ENCODE data around the gene PAK6.

The PAK6 gene

GRCh38 chr15:40238532-40239403, at the start of gene PAK6:
PAK6 (plus strand) TSS chr15:40239063; CDS start chr15:40264786, 25,723 bp downstream.
- DNase-seq = no peak

GRCh38 chr15:40190591-40190990, 48.3 kb upstream of the PAK6 start:
- no peak for DNase-seq

GRCh38 chr15:40192942-40193341, 45.9 kb upstream of the PAK6 start:
- no peak for DNase-seq

GRCh38 chr15:40197434-40197833, 41.4 kb upstream of the PAK6 start:
- DNase-seq = no peak

- DNase-seq = no peak
These were observed 40.3 kb upstream of the PAK6 start for GRCh38 chr15:40198355-40199085.

GRCh38 chr15:40204100-40204499, 34.8 kb upstream of the PAK6 start:
- DNase-seq = no peak

- no peak for DNase-seq
These were observed 21.6 kb upstream of the PAK6 start for GRCh38 chr15:40217166-40217824.

- DNase-seq = no peak
These were observed 19.1 kb upstream of the PAK6 start for GRCh38 chr15:40219801-40220200.

- DNase-seq = no peak
These were observed 16.7 kb upstream of the PAK6 start for GRCh38 chr15:40222131-40222530.

- DNase-seq = no peak
These were observed 12.1 kb upstream of the PAK6 start for GRCh38 chr15:40226736-40227135.

- no peak for DNase-seq
These were observed 9.5 kb upstream of the PAK6 start for GRCh38 chr15:40229316-40229715.

GRCh38 chr15:40229956-40230355, 8.9 kb upstream of the PAK6 start:
- no peak for DNase-seq

- no peak for DNase-seq
These were observed 6.2 kb upstream of the PAK6 start for GRCh38 chr15:40232625-40233070.

GRCh38 chr15:40233727-40234577, 4.9 kb upstream of the PAK6 start:
- no peak for DNase-seq

GRCh38 chr15:40234783-40235182, 4.1 kb upstream of the PAK6 start:
- no peak for DNase-seq

- DNase-seq = peak; percentile 33
These were observed 3.5 kb upstream of the PAK6 start for GRCh38 chr15:40235201-40235885.

GRCh38 chr15:40239404-40239692, 485 bp downstream of the PAK6 start:
- no peak for DNase-seq

GRCh38 chr15:40239693-40240618, 1.1 kb downstream of the PAK6 start:
- DNase-seq = no peak

- no peak for DNase-seq
These were observed 1.9 kb downstream of the PAK6 start for GRCh38 chr15:40240619-40241221.

Measured in GF-D8 (cell line).